HG02610 (cell line): ENCODE measurements around the gene BACH2.
"Not testable (repeated sequence)": the region's sequence is repeated elsewhere in the genome, so short reads cannot be mapped to it uniquely, and the experiment has no call there.

Experiments used
- ATAC-seq: cut with Tn5 transposase; IDR thresholded peaks from one replicate; pipeline ENCODE4 v1.9.1; 2021; ENCODE audit warnings: mild to moderate bottlenecking, moderate library complexity; ENCODE audit not compliant: unreplicated experiment

BACH2 gene

GRCh38 chr6:90131614-90132423 is 164.8 kb downstream of the BACH2 start:
- no peak for ATAC-seq

- no peak for ATAC-seq
Observed at GRCh38 chr6:90131125-90131524, 165.5 kb downstream of the BACH2 start.

GRCh38 chr6:90128687-90129086 is 168.0 kb downstream of the BACH2 start:
- ATAC-seq, result not testable (repeated sequence)

GRCh38 chr6:90127595-90127994 is 169.0 kb downstream of the BACH2 start:
- no peak for ATAC-seq

GRCh38 chr6:90126839-90127238 is 169.8 kb downstream of the BACH2 start:
- ATAC-seq, result no peak

- no peak for ATAC-seq
Observed at GRCh38 chr6:90126181-90126580, 170.5 kb downstream of the BACH2 start.

GRCh38 chr6:90124874-90125510 is 171.7 kb downstream of the BACH2 start:
- ATAC-seq, result no peak

- no peak for ATAC-seq
Observed at GRCh38 chr6:90123831-90124230, 172.8 kb downstream of the BACH2 start.

GRCh38 chr6:90121982-90122381 is 174.7 kb downstream of the BACH2 start:
- peak; percentile 93 for ATAC-seq

- no peak for ATAC-seq
Observed at GRCh38 chr6:90120327-90120726, 176.3 kb downstream of the BACH2 start.

- no peak for ATAC-seq
Observed at GRCh38 chr6:90119618-90120017, 177.0 kb downstream of the BACH2 start.

- no peak for ATAC-seq
Observed at GRCh38 chr6:90118581-90118980, 178.1 kb downstream of the BACH2 start.

GRCh38 chr6:90118069-90118468 is 178.6 kb downstream of the BACH2 start:
- ATAC-seq, result no peak

GRCh38 chr6:90116126-90116525 is 180.5 kb downstream of the BACH2 start:
- not testable (repeated sequence) for ATAC-seq

- ATAC-seq, result no peak
Observed at GRCh38 chr6:90113389-90113788, 183.3 kb downstream of the BACH2 start.

- no peak for ATAC-seq
Observed at GRCh38 chr6:90111387-90111786, 185.3 kb downstream of the BACH2 start.

GRCh38 chr6:90110971-90111370 is 185.7 kb downstream of the BACH2 start:
- ATAC-seq, result no peak

- ATAC-seq, result no peak
Observed at GRCh38 chr6:90109141-90109540, 187.5 kb downstream of the BACH2 start.

- peak; percentile 93 for ATAC-seq
Observed at GRCh38 chr6:90107771-90108282, 188.8 kb downstream of the BACH2 start.

- no peak for ATAC-seq
Observed at GRCh38 chr6:90107371-90107770, 189.3 kb downstream of the BACH2 start.

GRCh38 chr6:90106449-90106848 is 190.2 kb downstream of the BACH2 start:
- no peak for ATAC-seq

GRCh38 chr6:90105506-90106170 is 191.0 kb downstream of the BACH2 start:
- ATAC-seq, result no peak
